AG04449 (cell line): ENCODE results near the gene NSDHL.

Experiments used
- CTCF ChIA-PET: fragments of 350-600 bp; formaldehyde crosslinking; extraction: SDS; loops from one replicate; lab custom pipeline; 2021; ENCODE audit warnings: antibody characterized with exemption; lab: Yijun Ruan, JAX
- POLR2A ChIA-PET: fragments of 400-600, 350-600 bp; formaldehyde crosslinking; extraction: SDS; loops from one replicate; lab custom pipeline; 2020; ENCODE audit warnings: antibody characterized with exemption, inconsistent platforms; lab: Yijun Ruan, JAX
- DNase-seq: peaks from one replicate; pipeline ENCODE4 v3.0.0-alpha.2; 2010; ENCODE audit warnings: low read depth, low spot score
- H3K4me3 ChIP-seq: 2 replicates; pipeline ENCODE4 v1.5.1; 2011; ENCODE audit warnings: low read depth, mild to moderate bottlenecking, control low read depth, low read length
- TF ChIP-seq, protein P1 (sequence below): IDR thresholded peaks from one replicate; pipeline ENCODE4 v1.5.1; 2011; ENCODE audit warnings: mild to moderate bottlenecking, moderate library complexity, low read length, control low read depth, inconsistent platforms; ENCODE audit not compliant: insufficient read depth; ENCODE audit errors: missing control alignments

NSDHL gene

DNA sequence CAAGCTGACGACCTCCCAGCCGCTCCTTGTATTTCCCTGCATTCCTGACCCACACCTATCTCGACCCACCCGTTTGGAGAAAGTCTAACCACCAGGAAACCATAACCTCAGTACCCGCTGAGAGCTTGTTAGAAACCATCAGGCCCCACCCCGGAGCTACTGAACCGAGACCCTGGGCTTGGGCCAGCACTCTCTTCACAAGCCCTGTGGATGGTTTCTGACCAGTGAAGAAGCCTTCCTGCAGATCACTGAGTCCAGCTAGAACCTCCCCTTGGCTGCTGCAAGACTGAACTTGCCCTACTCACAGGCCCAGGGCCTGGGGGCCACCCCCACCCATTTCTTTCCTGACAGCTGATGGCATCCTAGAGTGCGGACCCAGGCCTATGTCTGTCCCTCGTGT, 40.4 kb downstream of the NSDHL start:
- ChIA-PET POLR2A (no interaction called here), CTCF (no interaction called here)
- no peak overlapping the region for H3K4me3 ChIP-seq
- no peak for DNase-seq
- TF ChIP-seq, protein P1, sequence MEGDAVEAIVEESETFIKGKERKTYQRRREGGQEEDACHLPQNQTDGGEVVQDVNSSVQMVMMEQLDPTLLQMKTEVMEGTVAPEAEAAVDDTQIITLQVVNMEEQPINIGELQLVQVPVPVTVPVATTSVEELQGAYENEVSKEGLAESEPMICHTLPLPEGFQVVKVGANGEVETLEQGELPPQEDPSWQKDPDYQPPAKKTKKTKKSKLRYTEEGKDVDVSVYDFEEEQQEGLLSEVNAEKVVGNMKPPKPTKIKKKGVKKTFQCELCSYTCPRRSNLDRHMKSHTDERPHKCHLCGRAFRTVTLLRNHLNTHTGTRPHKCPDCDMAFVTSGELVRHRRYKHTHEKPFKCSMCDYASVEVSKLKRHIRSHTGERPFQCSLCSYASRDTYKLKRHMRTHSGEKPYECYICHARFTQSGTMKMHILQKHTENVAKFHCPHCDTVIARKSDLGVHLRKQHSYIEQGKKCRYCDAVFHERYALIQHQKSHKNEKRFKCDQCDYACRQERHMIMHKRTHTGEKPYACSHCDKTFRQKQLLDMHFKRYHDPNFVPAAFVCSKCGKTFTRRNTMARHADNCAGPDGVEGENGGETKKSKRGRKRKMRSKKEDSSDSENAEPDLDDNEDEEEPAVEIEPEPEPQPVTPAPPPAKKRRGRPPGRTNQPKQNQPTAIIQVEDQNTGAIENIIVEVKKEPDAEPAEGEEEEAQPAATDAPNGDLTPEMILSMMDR, result no peak

DNA sequence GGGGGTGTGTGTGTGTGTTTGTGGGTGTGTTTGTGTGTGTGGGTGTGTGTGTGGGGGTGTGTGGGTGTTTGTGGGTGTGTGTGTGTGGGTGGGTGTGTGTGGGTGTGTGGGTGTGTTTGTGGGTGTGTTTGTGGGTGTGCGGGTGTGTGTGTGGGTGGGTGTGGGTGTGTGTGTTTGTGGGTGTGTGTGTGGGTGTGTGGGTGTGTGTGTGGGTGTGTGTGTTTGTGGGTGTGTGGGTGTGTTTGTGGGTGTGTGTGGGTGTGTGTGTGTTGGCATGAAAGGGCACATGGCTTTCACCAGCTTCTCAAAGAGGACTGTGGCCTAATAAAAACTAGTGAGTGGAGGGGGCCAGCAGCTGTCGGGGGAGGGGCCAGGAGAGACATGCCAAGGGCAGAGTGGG, 41.7 kb downstream of the NSDHL start:
- ChIA-PET CTCF (no interaction called here), POLR2A (interaction anchor here (0.6 kb wide), 1 partner anchor 22 kb away, joined by 3 read pairs; no protein-coding TSS in a partner anchor)
- TF ChIP-seq, protein P1, result no peak
- no peak for DNase-seq
- H3K4me3 ChIP-seq, result no peak overlapping the region

DNA sequence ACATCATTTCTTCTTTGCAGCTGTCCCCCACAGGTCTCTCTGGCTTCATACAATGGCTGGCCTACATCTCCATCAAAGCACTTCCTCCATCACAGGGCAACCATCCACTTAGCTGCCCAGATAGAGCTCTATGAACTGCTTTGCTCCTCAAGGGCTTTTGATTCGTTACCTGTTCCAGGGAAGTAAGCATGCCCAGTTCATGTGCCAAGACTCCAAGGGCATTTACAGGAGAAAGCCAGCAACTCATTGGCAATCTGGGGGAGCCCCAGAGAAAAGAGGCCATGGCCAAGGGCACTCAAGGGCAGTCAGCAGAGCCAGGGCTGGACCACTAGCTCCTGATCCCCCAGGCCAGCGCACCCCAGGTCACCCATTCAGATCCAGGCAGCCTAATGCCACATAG, 42.5 kb downstream of the NSDHL start:
- ChIA-PET CTCF (no interaction called here), POLR2A (no interaction called here)

DNA sequence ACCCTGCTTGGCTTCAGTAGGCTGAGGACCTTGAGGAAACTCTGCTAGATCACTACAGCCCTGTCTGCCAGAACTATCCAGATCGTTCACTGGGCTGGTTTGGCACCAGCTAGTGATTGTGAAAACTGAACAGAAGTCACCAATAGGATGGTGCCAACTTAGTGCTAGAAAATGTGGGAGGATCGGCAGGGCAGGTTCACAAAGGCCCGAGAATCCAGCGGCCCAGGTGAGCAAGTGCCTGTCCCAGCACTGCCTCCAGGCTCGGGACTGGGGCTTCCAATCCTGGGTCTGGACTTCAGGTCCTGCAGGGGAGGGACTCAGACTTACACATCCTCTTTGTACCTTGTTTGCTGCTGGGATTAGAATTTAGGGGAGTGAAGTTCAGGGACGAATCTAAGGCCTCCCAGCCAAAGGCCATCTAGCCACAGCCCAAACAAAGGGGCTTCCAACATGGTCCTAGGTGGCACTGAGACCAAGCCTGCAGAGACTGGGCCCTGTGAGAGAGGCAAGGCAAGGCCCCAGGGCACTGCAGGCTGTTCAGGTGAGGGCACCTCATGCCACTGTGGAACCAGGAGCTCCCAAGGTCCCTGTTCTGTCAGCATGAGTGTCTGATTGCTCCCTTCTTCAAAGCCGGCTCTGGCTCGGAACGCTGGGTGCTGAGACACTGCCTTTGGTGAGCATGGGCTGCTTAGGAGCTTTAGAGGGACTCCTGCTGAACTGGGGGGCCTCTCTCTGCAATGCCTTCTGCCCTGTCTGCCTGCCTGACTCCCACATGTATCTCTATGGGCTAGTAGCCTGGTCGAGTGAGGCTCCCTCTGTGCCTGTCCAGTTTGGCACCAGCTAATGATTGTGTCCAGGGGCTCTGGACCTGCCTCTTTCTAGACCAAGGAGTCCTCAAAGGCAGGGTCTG, 46.3 kb downstream of the NSDHL start:
- CTCF ChIA-PET, result no interaction called here
- POLR2A ChIA-PET, result no interaction called here

More for the DNA sequence above, 42.5 kb downstream of the NSDHL start:
- TF ChIP-seq, protein P1, result no peak
- no peak overlapping the region for H3K4me3 ChIP-seq
- DNase-seq, result no peak

DNA sequence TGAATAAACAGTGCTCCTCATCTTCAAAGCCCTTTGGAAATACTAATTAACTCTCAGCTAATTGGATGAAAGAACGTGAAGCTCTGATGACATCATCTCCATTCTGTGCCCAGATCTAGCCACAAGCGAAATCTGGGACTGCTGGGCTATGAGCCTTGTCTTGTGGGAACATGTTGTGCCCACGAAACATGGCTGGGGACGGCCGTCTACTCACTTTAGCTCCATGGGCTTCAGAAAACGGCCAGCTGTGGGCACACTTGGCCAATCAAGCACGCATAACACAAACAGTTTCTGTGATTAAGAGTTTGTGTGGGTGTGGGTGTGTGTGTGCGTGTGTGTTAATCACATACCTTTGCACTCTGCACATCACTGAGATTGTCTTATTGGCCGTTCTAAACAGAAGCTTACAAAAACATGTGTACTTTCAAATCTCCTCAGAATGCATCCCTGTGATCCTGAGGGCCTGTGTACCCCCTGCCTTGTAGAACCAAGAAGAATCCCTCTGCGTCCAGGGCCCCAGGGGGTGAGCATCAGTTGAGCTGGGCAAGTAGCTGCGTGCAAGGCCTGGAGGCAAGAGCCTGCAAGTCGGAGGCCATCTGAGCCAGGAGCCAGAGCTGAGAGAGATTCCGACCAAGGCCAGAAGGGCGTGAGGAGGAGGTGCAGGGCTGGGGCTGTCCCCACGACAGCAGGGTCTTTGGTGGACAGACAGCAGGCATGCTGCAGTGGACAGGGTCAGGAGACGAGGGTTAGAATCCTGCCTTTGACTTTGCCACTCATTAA, 48.3 kb downstream of the NSDHL start:
- H3K4me3 ChIP-seq, result no peak overlapping the region
- TF ChIP-seq, protein P1, result no peak
- CTCF ChIA-PET, result no interaction called here
- no peak for DNase-seq
- POLR2A ChIA-PET, result no interaction called here

More for the DNA sequence above, 46.3 kb downstream of the NSDHL start:
- H3K4me3 ChIP-seq, result no peak overlapping the region
- TF ChIP-seq, protein P1, result no peak
- DNase-seq, result no peak

DNA sequence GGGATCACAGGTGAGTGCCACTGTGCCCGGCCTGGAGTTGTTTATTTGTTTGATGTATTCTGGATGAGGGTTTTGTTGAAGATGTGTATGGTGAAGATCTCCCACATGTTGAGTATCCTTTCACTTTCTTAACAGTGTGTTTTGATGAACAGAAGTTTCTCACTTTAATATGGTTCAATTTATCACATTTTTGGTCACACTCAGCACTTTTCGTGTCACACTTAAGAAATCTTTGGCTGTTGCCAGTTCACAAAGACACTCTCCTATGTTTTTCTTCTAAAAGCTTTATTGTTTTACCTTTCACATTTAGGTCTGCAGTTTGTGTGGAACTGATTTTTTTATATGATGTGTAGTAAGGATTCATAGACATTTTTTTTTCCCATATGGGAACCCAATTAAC, 50.4 kb downstream of the NSDHL start:
- TF ChIP-seq, protein P1, result no peak
- no peak overlapping the region for H3K4me3 ChIP-seq
- no peak for DNase-seq
- CTCF ChIA-PET, result no interaction called here
- POLR2A ChIA-PET, result no interaction called here
